Left forelimb (tissue), 1 donor: ENCODE measurements around the gene AZI2.

Experiments
- DNase-seq: peaks from one replicate; pipeline ENCODE4 v3.0.0-alpha.2; 2018; ENCODE audit warnings: low spot score

AZI2 gene

GRCh38 chr3:28300345-28300962, 48.2 kb downstream of the AZI2 start:
- DNase-seq = no peak

GRCh38 chr3:28299705-28300104, 48.9 kb downstream of the AZI2 start:
- DNase-seq = no peak

- no peak for DNase-seq
These were observed 52.6 kb downstream of the AZI2 start for GRCh38 chr3:28295898-28296490.

DNA sequence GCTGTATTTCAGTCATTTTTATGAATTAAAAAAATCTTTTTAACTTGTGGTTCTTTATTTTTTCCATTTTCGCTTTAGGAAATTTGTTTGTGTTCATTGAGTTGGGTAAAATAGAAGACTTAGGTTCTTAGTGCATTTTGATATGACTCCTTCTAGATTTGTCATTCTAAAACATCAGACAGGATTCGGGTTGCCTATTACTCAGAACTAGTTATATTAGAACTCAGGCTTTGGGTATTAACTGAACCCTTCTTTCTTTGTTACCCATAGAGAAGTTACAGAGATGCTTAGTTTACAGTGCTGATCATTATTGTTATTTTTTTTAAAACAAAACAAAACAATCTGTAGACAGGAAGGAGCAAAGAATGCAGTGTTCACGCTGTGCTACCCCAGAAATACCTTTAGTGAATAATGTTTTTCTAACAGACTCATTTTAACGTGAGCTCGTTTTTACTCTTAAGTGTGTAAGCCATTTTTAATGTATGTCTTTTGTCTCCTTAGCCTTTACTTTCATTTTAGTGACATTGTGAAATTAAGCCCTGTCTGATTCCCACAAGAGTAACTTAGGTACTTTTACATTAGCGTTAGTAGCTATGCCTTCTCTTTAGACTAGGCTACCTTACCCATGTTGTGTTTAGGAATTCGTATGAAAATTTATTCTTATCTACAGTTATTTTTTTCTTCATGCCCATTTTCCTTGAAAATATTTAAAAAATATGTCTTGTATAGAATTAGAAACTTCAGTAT, 53.8 kb downstream of the AZI2 start:
- DNase-seq = no peak

- no peak for DNase-seq
These were observed 56.0 kb downstream of the AZI2 start for GRCh38 chr3:28292622-28293021.

- no peak for DNase-seq
These were observed 57.0 kb downstream of the AZI2 start for GRCh38 chr3:28291577-28291976.

- DNase-seq = no peak
These were observed 57.7 kb downstream of the AZI2 start for GRCh38 chr3:28290863-28291300.

DNA sequence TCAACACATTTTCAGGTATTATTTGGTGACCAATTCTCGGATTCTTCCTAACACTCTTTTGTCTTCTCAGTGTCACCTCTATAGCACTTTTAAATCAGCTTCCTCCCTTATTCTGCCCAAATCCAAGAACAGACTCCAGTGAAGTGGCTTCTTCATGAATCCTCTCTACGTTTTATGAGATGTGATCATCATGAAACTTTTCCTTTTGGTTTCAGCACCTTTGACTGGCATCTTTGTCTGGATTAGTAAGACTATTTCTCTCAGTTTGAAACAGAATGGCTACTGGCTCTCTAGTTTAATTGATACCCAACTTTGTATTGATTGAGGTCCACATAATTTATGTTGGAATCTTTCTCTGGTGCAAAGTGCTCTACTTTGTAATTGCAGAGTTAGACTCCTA, 61.6 kb downstream of the AZI2 start:
- DNase-seq = no peak

GRCh38 chr3:28286595-28286994, 62.0 kb downstream of the AZI2 start:
- no peak for DNase-seq

DNA sequence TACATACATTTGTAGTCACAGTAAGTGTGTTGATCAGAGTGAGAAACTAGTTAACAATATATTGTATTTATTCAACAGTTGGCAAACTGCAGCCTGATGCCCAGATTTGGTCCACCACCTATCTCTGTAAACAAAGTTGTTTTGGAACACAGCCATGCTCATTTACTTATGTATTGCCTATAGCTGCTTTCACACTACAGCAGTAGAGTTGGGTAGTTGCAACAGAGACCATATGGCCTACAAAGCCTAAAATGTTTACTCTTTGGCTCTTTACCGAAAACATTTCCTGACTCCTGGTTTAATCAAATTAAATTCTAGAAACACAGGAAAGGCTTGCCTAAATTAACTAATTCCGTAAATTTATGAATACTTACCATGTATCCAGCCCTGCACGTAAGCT, 67.8 kb downstream of the AZI2 start:
- DNase-seq = no peak

GRCh38 chr3:28279770-28280169, 68.9 kb downstream of the AZI2 start:
- no peak for DNase-seq

GRCh38 chr3:28278918-28279317, 69.7 kb downstream of the AZI2 start:
- no peak for DNase-seq

DNA sequence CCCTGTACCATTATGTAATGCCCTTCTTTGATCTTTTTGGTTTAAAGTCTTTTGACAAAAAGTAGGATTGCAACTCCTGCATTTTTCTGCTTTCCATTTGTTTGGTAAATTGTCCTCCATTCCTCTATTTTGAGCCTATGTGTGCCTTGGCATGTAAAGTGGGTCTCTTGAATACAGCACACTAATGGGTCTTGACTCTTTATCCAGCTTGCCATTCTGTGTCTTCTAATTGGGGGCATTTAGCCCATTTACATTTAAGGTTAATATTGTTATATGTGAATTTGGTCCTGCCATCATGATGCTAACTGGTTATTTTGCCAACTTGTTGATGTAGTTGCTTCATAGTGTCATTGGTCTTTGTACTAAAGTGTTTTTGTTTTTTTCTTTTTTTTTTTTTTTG, 74.8 kb downstream of the AZI2 start:
- no peak for DNase-seq
